GM19455 (cell line): ENCODE results near the gene RAB34.
A peak's percentile ranks its signal among the peaks of the same experiment; 100 is the strongest.

Source experiments
- ATAC-seq: cut with Tn5 transposase; IDR thresholded peaks from one replicate; pipeline ENCODE4 v1.9.1; 2021; ENCODE audit not compliant: unreplicated experiment

Gene RAB34, protein sequence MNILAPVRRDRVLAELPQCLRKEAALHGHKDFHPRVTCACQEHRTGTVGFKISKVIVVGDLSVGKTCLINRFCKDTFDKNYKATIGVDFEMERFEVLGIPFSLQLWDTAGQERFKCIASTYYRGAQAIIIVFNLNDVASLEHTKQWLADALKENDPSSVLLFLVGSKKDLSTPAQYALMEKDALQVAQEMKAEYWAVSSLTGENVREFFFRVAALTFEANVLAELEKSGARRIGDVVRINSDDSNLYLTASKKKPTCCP

DNA sequence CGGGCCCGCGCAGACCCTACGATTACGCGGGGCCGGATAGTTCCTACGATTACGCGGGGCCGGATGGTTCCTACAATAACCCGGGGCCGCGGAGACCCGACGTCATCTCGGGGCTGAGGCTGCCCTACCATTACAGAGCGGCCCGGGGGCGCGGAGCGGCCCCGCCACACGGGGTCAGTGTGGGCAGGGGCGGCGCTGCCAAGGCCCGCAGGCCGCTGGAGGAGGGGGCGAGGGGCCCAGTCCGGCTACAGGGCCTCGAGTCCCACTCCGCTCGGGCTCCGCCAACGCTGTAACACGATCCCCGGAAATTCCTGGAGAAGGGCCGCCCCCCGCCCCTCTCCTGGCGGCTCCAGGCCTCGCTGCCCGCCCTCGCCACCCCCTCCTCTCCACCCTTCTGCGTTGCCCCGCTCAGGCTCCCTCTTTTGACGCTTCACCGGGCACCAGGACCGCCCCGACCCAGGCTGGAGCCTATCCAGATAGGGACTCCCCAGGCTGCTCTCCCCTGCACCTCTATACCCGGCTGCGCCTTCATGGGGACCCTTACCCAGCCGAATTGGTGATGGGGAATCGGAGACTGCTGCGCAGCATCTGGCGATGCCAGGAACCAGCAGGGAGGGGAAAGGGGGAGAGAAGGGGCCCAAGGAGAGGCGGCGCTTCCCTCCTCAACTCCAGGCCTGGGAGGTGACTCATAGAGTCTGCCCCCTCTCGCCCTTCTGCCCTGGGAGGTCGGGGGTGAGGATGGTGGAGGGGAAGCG lies at the start of gene RAB34:
Gene RAB34 (minus strand): TSS at position 291 of the 755 bp plus-strand sequence. CDS start 602 bp downstream, outside the sequence.
- no peak for ATAC-seq

DNA sequence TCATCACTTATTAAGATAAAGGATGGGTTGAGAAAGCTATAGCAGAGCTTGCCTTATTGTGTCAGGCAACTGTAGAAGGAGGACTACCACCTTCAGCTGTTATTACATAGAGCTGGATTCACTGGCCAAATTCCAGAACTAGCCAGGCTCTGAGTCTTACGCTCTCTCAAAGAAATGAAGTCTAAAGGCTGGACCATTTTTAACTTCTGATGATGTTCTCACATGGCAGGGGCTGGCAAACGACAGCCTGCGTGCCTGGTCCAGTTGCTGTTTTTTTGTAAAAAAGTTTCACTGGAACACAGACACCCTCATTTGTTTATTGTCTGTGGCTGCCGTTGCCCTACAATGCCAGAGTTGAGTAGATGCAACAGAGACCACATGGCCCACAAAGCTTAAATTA lies 47.4 kb upstream of the RAB34 start:
- no peak for ATAC-seq

DNA sequence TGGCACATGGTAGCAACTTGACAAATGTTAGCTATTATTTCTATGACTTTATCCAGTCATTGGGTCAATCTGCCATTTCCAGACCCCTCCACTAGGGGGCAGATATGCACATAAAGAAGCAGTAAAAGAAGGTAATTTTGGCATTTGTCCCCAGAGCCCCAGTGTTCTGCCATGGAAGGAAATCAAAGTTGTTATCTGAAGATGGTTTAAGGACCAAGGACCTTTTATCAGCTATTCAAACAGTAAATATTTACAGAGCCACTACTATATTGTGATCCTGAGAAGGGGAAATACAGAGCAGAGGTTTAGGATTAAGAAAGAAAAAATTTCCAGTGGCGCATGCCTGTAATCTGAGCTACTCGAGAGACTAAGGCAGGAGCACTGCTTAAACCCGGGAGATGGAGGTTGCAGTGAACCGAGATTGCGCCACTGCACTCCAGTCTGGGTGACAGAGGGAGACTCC lies 46.2 kb upstream of the RAB34 start:
- no peak for ATAC-seq

DNA sequence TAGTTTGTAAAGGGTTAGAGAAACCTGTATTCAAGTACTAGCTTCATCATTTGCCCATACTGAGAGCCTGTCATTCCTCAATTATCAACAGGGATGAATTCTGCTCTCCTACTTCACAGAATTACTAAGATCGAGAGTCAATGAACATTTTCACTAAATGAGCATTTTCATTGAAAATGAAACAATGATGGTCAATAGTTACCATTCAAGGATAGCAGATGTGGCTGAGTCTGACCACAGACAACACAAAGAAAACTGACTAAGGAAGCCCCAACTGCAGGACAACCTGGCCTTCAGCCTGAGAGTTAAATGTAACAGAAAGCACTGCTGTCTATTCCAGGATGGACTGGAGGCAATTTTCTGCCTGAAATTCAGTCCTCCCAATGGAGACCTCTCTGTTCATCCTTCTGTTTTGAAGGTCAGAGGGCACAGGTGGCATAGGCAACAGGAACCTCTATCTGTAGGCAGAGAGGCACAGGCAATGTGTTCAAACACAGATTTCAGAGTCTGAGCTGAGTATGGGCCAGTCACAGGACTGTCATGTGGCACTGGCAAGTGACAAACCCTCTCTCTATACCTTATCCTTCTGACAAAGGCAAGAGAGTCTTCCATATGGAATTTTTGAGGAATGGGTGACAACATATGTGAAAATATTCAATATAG lies 45.6 kb upstream of the RAB34 start:
- peak; percentile 68 for ATAC-seq

DNA sequence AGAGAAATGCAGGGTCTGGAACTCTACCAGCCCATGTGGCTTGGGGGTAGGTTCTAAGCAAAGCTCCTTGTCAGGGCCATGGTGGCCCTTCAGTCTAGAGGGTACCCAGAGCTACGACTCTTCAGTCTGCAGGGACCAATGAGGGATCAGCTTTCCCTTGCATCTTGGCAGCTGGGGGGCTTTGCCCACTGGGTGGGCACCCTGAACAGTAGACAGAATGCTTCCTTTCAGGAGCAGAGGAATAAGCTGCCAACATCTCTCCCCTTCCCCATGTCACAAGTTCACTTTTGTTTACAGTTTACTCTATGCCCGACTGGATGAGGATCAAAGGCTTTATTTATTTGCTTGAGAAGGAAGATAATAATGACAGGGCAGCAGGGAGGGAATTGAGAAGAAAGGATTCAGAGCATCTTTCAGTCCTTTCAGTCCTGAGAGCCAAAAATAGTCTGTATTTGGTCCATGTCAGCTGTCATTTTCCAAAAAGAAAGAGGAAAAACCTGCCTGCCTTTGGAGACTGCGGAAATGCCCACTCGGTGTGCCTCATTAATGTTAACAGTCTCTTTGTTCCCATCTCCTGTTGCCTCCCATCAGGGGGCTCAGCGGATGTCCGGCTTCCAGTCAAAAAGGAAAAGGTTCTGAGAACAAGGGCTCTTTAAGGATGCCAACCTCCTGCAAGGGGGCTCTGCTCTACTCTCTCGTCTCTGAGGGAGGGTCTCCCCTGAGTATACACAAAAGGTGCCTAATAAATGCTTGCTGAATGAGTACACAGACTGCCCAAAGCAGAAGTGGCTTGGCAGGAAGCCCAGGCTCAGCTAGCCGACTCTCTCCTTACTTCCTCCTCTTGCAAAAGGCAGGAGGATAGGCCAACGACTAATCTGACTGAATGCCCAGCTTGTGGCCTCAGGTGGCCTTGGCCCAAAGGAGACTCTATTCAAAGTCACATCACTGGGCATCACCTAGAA lies 43.2 kb upstream of the RAB34 start:
- ATAC-seq: no peak

DNA sequence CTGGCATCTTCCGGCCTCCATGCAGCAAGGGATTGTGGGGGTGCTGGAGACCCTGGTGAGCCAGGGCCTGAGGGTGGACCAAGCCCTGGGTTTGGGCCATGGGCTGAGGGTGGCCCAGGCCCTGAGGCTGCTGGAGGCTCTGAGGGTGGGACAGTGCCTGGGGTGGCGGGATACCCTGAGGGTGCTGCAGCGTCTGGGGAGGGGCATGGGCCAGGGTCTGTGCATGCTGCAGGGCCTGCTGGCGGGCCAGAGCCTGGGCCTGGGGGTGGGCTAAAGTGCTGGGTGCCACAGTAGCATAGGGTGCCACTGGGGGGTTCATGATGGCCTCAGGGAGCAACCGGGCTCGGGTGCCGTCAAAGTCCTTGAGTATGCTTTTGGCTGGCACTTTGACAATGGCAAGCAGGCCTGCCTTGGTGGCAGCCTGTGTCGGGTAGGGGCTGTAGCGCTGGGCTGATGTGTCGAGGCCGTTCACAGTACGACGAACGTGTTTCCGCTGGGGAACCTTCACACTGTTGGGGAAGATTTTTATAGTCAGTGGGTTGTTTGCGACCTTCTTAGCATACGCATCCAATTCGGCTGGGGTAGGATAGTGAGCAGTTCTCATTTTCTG lies 41.7 kb upstream of the RAB34 start:
- no peak for ATAC-seq

DNA sequence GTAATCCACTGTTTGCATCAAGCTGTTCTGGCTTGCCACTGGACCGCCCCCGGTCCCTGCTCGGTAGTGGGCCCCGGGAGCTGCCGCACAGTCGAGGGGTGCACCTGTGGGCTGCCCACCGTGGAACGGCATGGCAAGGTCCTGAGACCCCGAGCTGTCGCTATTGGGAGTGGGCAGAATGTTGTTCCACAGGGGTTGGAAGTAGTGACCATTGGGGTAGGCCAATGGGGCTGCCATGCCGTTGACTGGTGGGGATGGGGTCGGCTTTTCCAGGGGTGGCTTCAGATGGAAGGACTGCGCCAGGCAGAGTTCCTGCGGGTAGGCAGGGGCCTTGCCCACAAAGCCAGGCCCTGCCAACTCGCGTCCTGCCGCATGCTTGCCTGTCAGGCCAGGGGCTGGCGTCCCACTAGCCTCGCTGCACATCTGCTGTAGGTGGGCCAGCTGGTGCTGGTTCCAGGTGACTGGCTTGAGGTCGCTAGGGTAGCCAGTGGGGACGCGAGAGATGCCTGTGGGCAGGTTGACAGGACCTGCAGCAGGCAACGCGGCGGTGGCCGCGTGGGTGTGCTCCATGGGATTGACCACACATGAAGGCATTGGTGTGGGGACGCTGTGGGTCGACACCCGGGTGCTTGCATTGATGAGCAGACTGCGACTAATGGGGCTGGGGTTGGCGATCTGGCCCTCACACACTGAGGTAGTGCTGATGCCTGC lies 40.9 kb upstream of the RAB34 start:
- ATAC-seq: no peak

DNA sequence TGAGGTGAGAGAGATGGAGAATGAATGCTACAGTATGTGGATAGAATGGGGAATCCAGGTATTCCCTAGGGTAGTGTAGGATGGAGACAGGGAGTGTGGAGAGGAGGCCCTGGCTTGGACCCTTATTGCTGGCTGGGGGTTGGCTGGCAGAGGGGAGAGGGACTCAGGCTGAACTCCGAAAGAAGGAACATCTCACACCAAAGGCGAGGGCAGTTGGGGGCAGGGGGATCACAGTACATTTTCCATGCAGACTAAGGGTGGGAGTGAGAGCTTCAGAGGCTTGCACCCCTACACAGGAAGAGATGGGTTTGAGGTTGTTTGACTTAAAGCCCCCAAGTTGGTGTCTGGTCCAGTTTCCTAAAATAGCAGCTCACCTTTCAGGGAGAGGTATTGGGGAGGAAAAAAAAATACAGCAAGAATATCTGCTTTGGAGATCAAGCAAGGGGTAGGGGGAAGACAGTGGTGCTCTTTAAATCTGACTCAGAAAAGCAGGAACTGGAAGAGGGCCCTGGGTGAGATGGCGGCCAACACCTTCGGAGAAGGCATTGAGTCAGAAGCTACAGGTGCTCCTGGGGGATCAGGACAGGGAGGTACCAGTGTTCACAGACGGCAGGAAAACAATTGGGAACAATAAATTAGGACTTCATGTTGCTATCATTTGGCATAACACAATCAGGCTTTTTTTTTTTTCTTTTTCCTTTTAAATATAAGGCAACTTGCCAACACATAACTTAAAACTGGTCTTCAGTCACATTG lies 38.6 kb upstream of the RAB34 start:
- no peak for ATAC-seq

DNA sequence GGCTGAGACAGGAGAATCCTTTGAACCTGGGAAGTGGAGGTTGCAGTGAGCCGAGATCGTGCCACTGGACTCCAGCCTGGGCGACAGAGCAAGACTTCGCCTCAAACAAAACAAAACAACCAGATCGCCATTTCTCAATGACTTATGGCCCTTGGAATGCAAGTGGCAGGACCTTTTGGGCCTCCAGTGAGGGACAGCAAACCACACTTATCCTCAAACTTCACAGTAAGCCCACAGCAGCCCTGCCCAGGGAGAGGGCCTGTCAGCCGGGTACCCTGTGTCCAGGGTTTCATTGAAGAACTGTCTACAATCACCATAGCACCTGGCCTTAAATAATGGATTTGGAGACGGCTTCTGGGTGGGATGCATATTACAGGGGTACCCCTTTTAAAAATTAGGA lies 37.8 kb upstream of the RAB34 start:
- ATAC-seq: no peak

DNA sequence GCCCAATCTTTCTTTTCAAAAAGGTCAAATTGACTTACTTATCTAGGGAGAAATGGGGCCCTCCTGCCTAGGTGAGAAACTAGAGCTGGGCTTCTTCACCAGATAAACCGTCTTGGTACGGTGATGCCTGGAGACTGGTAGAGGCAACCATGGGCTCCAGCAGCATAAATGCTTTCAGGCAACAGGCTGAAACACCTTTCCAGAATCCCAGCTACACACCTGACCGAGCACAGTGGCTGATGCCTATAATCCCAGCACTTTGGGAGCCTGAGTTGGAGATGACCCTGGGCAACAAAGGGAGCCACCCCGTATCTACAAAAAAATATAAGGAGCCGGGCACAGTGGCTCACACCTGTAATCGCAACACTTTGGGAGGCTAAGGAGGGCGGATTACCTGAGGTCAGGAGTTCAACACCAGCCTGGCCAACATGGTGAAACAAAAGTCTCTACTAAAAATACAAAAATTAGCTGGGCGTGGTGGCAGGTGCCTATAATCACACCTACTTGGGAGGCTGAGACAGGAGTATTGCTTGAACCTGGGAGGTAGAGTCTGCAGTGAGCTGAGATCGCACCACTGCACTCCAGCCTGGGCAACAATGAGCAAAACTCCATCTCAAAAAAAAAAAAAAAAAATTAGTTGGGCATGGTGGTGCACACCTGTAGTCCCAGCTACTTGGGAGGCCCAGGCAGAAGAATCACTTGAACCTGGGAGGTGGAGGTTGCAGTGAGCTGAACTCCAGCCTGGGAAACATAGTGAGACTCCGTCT lies 34.1 kb upstream of the RAB34 start:
- ATAC-seq: no peak

DNA sequence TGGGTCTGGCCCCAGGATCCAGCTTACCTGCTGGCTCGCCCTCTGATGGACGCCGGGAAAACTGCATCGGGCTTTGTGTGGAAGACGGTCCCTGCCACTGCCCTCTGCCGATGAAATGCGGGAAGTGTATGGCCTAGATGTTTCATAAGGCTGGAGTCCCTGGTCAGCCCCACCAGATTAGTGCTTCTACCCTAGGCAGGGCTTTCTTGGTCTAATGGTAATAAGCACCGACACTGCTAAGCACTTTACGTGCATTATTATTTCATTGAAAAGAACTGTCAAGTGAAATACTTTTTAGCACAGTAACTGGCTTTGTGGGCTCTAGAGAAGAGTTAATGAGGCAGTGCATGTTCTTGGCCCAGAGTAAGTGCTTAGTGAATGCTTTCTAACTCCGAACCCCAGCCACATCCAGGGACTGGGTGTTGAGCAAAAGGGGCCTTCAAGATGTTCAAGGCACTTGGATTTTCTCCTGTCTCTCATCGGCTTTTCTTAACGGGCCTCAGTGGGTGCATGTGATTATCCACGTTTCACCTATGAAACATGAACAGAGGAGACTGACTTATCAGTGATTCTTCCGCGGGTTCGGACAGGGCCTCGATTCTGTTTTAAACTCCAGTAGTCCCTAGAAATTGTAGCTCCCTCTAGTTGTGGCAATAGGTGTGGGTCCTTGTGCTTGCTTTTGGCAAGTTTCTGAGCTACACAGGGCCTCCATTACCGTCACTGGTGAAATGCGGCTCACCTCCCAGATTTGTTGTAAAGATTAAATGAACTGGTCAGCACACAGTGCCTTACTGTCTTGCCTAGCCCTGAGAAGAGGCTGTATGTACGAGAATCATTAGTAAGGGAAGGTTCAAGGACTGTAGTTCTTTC lies 32.7 kb upstream of the RAB34 start:
- ATAC-seq: peak; percentile 62

DNA sequence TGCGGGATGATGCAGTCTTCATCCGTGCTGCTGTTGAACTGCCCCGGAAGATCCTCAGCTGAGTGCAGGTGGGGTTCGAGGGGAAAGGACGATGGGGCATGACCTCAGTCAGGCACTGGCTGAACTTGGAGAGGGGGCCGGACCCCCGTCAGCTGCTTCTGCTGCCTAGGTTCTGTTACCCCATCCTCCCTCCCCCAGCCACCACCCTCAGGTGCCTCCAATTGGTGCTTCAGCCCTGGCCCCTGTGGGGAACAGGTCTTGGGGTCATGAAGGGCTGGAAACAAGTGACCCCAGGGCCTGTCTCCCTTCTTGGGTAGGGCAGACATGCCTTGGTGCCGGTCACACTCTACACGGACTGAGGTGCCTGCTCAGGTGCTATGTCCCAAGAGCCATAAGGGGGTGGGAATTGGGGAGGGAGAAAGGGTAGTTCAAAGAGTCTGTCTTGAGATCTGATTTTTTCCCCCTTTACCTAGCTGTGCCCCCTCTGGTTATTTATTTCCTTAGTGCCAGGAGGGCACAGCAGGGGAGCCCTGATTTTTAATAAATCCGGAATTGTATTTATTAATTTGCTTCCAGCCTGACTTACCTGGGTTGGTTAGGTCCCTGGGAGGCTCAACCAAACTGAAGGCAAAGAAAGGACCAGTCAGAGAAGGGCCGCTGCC lies 32.0 kb upstream of the RAB34 start:
- no peak for ATAC-seq

DNA sequence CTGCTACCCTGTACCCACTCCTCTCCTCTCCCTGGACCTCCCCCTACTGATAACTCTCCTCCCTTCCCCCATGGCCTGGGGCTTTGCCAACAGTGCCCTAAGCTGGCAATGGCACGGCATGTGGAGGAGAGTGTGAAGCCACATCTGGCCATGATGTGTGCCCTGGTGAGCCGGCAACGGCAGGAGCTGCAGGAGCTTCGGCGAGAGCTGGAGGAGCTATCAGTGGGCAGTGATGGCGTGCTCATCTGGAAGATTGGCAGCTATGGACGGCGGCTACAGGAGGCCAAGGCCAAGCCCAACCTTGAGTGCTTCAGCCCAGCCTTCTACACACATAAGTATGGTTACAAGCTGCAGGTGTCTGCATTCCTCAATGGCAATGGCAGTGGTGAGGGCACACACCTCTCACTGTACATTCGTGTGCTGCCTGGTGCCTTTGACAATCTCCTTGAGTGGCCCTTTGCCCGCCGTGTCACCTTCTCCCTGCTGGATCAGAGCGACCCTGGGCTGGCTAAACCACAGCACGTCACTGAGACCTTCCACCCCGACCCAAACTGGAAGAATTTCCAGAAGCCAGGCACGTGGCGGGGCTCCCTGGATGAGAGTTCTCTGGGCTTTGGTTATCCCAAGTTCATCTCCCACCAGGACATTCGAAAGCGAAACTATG lies 31.3 kb upstream of the RAB34 start:
- ATAC-seq: no peak

DNA sequence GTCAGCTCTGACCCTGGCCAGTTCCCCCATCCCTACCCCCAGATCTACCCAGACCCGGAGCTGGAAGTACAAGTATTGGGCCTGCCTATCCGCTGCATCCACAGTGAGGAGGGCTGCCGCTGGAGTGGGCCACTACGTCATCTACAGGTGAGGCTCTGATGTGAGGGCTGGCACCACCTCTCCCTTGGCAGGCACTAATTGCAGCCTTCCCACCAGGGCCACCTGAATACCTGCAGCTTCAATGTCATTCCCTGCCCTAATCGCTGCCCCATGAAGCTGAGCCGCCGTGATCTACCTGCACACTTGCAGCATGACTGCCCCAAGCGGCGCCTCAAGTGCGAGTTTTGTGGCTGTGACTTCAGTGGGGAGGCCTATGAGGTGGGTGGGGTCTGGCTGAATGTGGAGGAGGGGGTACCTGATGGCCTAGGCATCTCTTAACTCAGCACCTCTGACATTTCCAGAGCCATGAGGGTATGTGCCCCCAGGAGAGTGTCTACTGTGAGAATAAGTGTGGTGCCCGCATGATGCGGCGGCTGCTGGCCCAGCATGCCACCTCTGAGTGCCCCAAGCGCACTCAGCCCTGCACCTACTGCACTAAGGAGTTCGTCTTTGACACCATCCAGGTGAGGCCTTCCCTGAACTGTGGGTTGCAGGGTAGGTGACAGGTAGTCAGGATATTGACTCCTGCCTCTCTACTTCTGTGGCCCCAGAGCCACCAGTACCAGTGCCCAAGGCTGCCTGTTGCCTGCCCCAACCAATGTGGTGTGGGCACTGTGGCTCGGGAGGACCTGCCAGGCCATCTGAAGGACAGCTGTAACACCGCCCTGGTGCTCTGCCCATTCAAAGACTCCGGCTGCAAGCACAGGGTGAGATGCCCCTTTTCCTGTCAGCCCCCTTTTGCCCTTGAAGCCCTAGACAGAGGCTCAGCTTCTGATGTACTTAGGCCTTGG lies 30.4 kb upstream of the RAB34 start:
- no peak for ATAC-seq

DNA sequence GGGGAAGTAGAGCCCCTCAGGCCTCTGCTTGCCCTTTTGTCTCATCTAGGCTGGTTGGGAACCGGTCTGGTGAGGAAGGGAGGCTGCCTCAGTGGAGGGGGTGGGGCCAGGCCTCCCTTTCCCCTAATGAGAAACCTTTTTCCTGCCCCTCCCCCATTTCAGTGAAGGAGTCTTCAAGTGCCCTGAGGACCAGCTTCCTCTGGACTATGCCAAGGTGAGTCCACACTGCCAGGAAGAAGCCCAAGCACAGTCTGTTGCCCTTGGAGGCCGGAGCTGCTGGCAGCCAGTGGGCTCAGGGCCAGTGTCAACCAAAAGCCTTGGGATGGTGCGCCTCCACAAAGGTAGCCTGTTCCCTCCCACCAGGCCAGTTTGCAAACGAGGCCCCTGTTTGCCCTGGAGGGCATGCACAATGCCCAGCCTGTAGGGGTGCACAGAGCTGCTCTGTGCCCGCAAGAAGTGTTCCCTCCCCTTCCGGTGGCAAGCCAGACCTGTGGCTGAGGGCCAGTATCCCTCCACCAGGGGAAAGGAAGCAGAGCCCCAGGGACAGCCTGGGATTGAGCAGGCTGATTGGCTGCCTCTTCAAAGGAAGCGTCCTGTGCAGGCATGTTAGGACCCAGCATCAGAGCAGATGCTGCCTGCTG lies 29.5 kb upstream of the RAB34 start:
- ATAC-seq: no peak
